Neuronal stem cell (in vitro differentiated cells): Measurements from ENCODE around the gene KLHL22.
"Not testable (repeated sequence)": the region's sequence is repeated elsewhere in the genome, so short reads cannot be mapped to it uniquely, and the experiment has no call there.

Experiments used
- DNase-seq: peaks from one replicate; pipeline ENCODE4 v3.0.0-alpha.2; 2013; ENCODE audit warnings: low spot score
- H2AFZ ChIP-seq: one replicate; pipeline ENCODE4 v1.6.1; 2013; ENCODE audit warnings: mild to moderate bottlenecking, low read length, inconsistent platforms
- H2AK5ac ChIP-seq: 2 replicates; pipeline ENCODE4 v1.6.1; 2013; ENCODE audit warnings: low read depth, mild to moderate bottlenecking, inconsistent platforms, low read length, moderate library complexity, mixed read lengths
- H2BK120ac ChIP-seq: 2 replicates; pipeline ENCODE4 v1.6.1; 2013; ENCODE audit warnings: low read depth, mild to moderate bottlenecking, inconsistent platforms, low read length, moderate library complexity, mixed read lengths
- H2BK12ac ChIP-seq: one replicate; pipeline ENCODE4 v1.6.1; 2013; ENCODE audit warnings: low read length, inconsistent platforms
- H2BK15ac ChIP-seq: 2 replicates; pipeline ENCODE4 v1.6.1; 2013; ENCODE audit warnings: mild to moderate bottlenecking, low read length, inconsistent platforms, mixed read lengths
- H2BK5ac ChIP-seq: one replicate; pipeline ENCODE4 v1.6.1; 2013; ENCODE audit warnings: inconsistent platforms, mild to moderate bottlenecking, low read length, moderate library complexity
- H3K14ac ChIP-seq: one replicate; pipeline ENCODE4 v1.6.1; 2013; ENCODE audit warnings: low read length, inconsistent platforms
- H3K18ac ChIP-seq: 2 replicates; pipeline ENCODE4 v1.6.1; 2013; ENCODE audit warnings: low read length, inconsistent platforms
- H3K23ac ChIP-seq: 2 replicates; pipeline ENCODE4 v1.6.1; 2013; ENCODE audit warnings: low read depth, mild to moderate bottlenecking, mixed read lengths, low read length, inconsistent platforms; ENCODE audit not compliant: poor library complexity
- H3K27ac ChIP-seq: replicated peaks from 3 replicates; pipeline ENCODE4 v1.5.1; 2013; ENCODE audit warnings: low read length, inconsistent platforms
- H3K27me3 ChIP-seq, 3 experiments: 2 replicates each; pipeline ENCODE4 v1.6.1; 2013; ENCODE audit warnings: low read length in 3 of 3, mild to moderate bottlenecking in 2 of 3, inconsistent platforms in 1 of 3, low read depth in 1 of 3, mixed read lengths in 1 of 3, moderate library complexity in 1 of 3; ENCODE audit not compliant: control insufficient read depth in 3 of 3, insufficient read depth in 3 of 3
- H3K36me3 ChIP-seq, 2 donors: replicated peaks in 1 of 2; 2 replicates each; pipeline ENCODE4 v1.6.1; 2013; ENCODE audit warnings: low read length in 2 of 2; ENCODE audit not compliant: control insufficient read depth in 2 of 2, insufficient read depth in 2 of 2
- H3K4ac ChIP-seq: 2 replicates; pipeline ENCODE4 v1.6.1; 2013; ENCODE audit warnings: inconsistent platforms, mild to moderate bottlenecking, low read length, moderate library complexity
- H3K4me1 ChIP-seq, 2 donors: 1 replicate in 1 of 2; 2 replicates in 1 of 2; pipeline ENCODE4 v1.6.1; 2013; ENCODE audit warnings: low read length in 2 of 2, low read depth in 1 of 2; ENCODE audit not compliant: control insufficient read depth in 2 of 2, insufficient read depth in 1 of 2
- H3K4me2 ChIP-seq: one replicate; pipeline ENCODE4 v1.6.1; 2013; ENCODE audit warnings: mild to moderate bottlenecking, low read length, inconsistent platforms; ENCODE audit not compliant: insufficient read depth, poor library complexity, severe bottlenecking
- H3K4me3 ChIP-seq, 2 donors: 2 replicates each; pipeline ENCODE4 v1.5.1; 2013; ENCODE audit warnings: low read length in 2 of 2, mild to moderate bottlenecking in 2 of 2, inconsistent platforms in 1 of 2, moderate library complexity in 1 of 2
- H3K79me1 ChIP-seq: one replicate; pipeline ENCODE4 v1.6.1; 2013; ENCODE audit warnings: low read depth, mild to moderate bottlenecking, inconsistent platforms, low read length, moderate library complexity
- H3K9ac ChIP-seq: one replicate; pipeline ENCODE4 v1.6.1; 2013; ENCODE audit warnings: mild to moderate bottlenecking, low read depth, low read length, inconsistent platforms; ENCODE audit not compliant: poor library complexity
- H3K9me3 ChIP-seq, 2 donors: replicated peaks in 1 of 2; 2 replicates each; pipeline versions ENCODE3 to v1.6.1; 2013; ENCODE audit warnings: low read length in 2 of 2, mild to moderate bottlenecking in 2 of 2, inconsistent platforms in 1 of 2, low read depth in 1 of 2, mixed read lengths in 1 of 2, moderate library complexity in 1 of 2; ENCODE audit not compliant: control insufficient read depth in 2 of 2, insufficient read depth in 1 of 2
- H4K8ac ChIP-seq: one replicate; pipeline ENCODE4 v1.6.1; 2013; ENCODE audit warnings: low read depth, mild to moderate bottlenecking, inconsistent platforms, low read length, moderate library complexity
- H4K91ac ChIP-seq: one replicate; pipeline ENCODE4 v1.6.1; 2013; ENCODE audit warnings: low read length, low read depth, mild to moderate bottlenecking, inconsistent platforms; ENCODE audit not compliant: poor library complexity
- WGBS, 2 donors: extraction: QIAGEN DNeasy Blood & Tissue Kit; methylation state at CpG; one replicate each; pipeline ENCODE4 v1.1.7; 2013; ENCODE audit warnings: missing lambda C conversion rate in 2 of 2, mixed read lengths in 1 of 2; ENCODE audit not compliant: insufficient read length in 2 of 2, insufficient replicate concordance in 1 of 2; ENCODE audit errors: extremely low coverage in 2 of 2; 5-methylcytosine and 5-hydroxymethylcytosine counted together

The KLHL22 gene

GRCh38 chr22:20504293-20504922 is 8.8 kb upstream of the KLHL22 start:
- DNase-seq, result not testable (repeated sequence)

GRCh38 chr22:20503816-20504215 is 8.2 kb upstream of the KLHL22 start:
- Histone ChIP-seq H3K9ac (no peak overlapping the region), H3K4ac (no peak overlapping the region), H2BK120ac (no peak overlapping the region), H3K14ac (no peak overlapping the region), H3K18ac (no peak overlapping the region), H3K4me3 (no peak overlapping the region), H3K9me3 (no peaks in the 10 kb centered on the region), H2AK5ac (no peak overlapping the region), H2BK5ac (no peak overlapping the region), H4K91ac (no peak overlapping the region), H3K4me2 (no peak overlapping the region), H2AFZ (no peak overlapping the region), H3K36me3 (peaks cover 7 to 23% of the 10 kb centered on the region in 2 donors), H3K4me1 (peaks cover 2 to 4% of the 10 kb centered on the region in 2 donors), H4K8ac (no peak overlapping the region), H3K79me1 (peaks cover 9% of the 10 kb centered on the region), H2BK12ac (no peak overlapping the region), H3K27ac (no peak overlapping the region), H3K23ac (no peak overlapping the region), H3K27me3 (no peaks in the 10 kb centered on the region), H2BK15ac (no peak overlapping the region)
- DNase-seq, result no peak
- WGBS, 2 donors, result no CpG with 5 or more reads among the region's 2 CpGs

More at GRCh38 chr22:20504293-20504922, 8.8 kb upstream of the KLHL22 start:
- H3K4me3 ChIP-seq, H3K4me1 ChIP-seq, H3K9me3 ChIP-seq, H3K18ac ChIP-seq, H3K4me2 ChIP-seq, H2BK120ac ChIP-seq, H2BK15ac ChIP-seq, H3K23ac ChIP-seq, H4K91ac ChIP-seq, H3K27me3 ChIP-seq, H2AK5ac ChIP-seq, H3K9ac ChIP-seq, H2BK12ac ChIP-seq, H3K27ac ChIP-seq, H2BK5ac ChIP-seq, H4K8ac ChIP-seq, H2AFZ ChIP-seq, H3K4ac ChIP-seq, H3K14ac ChIP-seq: not testable (repeated sequence)
- no CpG with 5 or more reads among the region's 5 CpGs for WGBS, 2 donors
- Histone ChIP-seq H3K79me1 (peaks cover 13% of the 10 kb centered on the region), H3K36me3 (peaks cover 7 to 19% of the 10 kb centered on the region in 2 donors)

GRCh38 chr22:20499769-20500168 is 4.2 kb upstream of the KLHL22 start:
- H3K79me1 ChIP-seq, result peaks cover 8% of the 10 kb centered on the region
- no peak overlapping the region for H3K4ac ChIP-seq
- H3K14ac ChIP-seq, result no peak overlapping the region
- H3K4me2 ChIP-seq, result no peak overlapping the region
- H2BK15ac ChIP-seq, result no peak overlapping the region
- no peak overlapping the region for H2BK5ac ChIP-seq
- H3K27me3 ChIP-seq, result peaks cover 0 to 2% (median 0%) of the 10 kb centered on the region in 3 experiments
- H2BK12ac ChIP-seq, result no peak overlapping the region
- no peak overlapping the region for H3K18ac ChIP-seq
- H4K8ac ChIP-seq, result no peak overlapping the region
- no peak overlapping the region for H4K91ac ChIP-seq
- no peaks in the 10 kb centered on the region for H3K9me3 ChIP-seq
- DNase-seq, result no peak
- no peak overlapping the region for H3K9ac ChIP-seq
- H3K4me1 ChIP-seq, result peaks cover 3 to 7% of the 10 kb centered on the region in 2 donors
- no peak overlapping the region for H3K27ac ChIP-seq
- H3K36me3 ChIP-seq, result peaks cover 7 to 26% of the 10 kb centered on the region in 2 donors
- H2AFZ ChIP-seq, result no peak overlapping the region
- WGBS, 2 donors, result no CpG with 5 or more reads among the region's 7 CpGs
- H3K23ac ChIP-seq, result no peak overlapping the region
- no peak overlapping the region for H2AK5ac ChIP-seq
- no peak overlapping the region for H2BK120ac ChIP-seq
- H3K4me3 ChIP-seq, result no peak overlapping the region

GRCh38 chr22:20498913-20499312 is 3.3 kb upstream of the KLHL22 start:
- no peak overlapping the region for H2AFZ ChIP-seq
- no peak overlapping the region for H3K4me2 ChIP-seq
- H3K18ac ChIP-seq, result no peak overlapping the region
- no peak overlapping the region for H4K91ac ChIP-seq
- WGBS, 2 donors, result no CpG with 5 or more reads among the region's 3 CpGs
- no peak overlapping the region for H4K8ac ChIP-seq
- no peak overlapping the region for H3K4me3 ChIP-seq
- H3K4ac ChIP-seq, result no peak overlapping the region
- H3K9me3 ChIP-seq, result no peaks in the 10 kb centered on the region
- DNase-seq, result no peak
- H3K9ac ChIP-seq, result no peak overlapping the region
- H3K27ac ChIP-seq, result no peak overlapping the region
- H3K23ac ChIP-seq, result no peak overlapping the region
- peaks cover 0 to 5% (median 0%) of the 10 kb centered on the region in 3 experiments for H3K27me3 ChIP-seq
- H2BK120ac ChIP-seq, result no peak overlapping the region
- H3K36me3 ChIP-seq, result peaks cover 7 to 26% of the 10 kb centered on the region in 2 donors
- no peak overlapping the region for H2BK12ac ChIP-seq
- H2BK15ac ChIP-seq, result no peak overlapping the region
- H3K4me1 ChIP-seq, result peaks cover 3 to 7% of the 10 kb centered on the region in 2 donors
- H3K14ac ChIP-seq, result no peak overlapping the region
- no peak overlapping the region for H2AK5ac ChIP-seq
- H2BK5ac ChIP-seq, result no peak overlapping the region
- H3K79me1 ChIP-seq, result peaks cover 8% of the 10 kb centered on the region
